GM12892 (cell line): ENCODE results near the gene CERS6.

Experiments used
- POLR2A ChIP-seq: IDR thresholded peaks from 2 replicates; pipeline ENCODE4 v1.6.1; 2011; ENCODE audit warnings: low read depth, low read length, control low read depth
- POLR2AphosphoS5 ChIP-seq: IDR thresholded peaks from 2 replicates; pipeline ENCODE4 v1.6.1; 2011; ENCODE audit warnings: low read depth, low read length, control low read depth
- TAF1 ChIP-seq: IDR thresholded peaks from 2 replicates; pipeline ENCODE4 v1.6.1; 2011; ENCODE audit warnings: low read depth, mild to moderate bottlenecking, control low read depth, low read length, borderline replicate concordance

DNA sequence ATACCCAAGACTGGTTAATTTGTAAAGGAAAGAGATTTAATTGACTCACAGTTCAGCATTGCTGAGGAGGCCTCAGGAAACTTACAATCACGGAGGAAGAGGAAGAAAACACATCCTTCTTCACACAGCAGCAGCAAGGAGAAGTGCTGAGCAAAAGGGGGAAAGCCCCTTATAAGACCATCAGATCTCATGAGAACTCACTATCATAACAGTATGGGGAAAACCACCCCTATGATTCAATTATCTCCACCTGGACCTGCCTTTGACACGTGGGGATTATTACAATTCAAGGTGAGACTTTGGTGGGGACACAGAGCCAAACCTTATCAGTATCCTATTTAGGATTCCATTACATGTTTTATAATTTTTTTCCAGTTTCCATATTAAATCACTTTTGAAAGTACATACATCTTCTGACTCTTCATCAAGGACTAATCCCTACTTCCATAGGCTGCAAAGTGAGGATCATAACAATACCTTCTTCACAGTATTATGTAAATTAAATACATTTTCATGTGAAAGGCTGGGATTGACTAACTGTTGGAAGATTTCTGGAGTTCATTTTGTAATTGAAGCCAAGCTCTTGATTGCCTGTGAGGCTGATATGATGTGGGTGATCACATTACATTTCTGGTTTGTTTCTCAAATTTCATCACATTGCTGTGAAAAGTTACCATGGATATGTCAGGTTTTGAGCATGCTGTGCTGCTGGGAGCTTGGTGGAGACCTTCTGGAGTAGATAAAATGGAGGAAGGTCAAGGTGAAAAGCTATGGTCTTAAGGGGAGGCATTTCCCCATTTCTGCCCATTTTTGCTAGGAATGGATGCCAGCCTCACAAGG lies 31.7 kb upstream of the CERS6 start:
- no peak for TF ChIP-seq POLR2A
- no peak for TF ChIP-seq POLR2AphosphoS5
- TF ChIP-seq TAF1 = no peak
